ENCODE measurements around the gene PECR.

DNA sequence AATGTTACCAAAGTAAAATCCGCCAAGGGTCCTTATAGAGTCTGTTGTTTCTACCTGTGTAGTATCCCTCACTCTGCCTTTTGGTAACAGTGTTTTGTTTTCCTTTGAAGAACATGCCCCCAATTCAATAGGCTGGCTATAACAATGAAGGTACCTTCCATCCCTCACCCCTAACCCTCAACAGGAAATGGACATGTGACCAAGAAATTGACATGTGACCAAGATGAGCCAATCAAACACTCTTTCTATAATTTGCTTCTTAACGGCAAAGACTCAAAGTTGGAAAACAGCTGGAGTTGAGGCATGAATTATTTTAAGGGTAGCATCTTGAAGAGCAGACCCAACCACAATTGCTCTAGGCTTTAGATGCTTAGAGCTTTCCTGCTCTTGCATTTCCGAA is 62.9 kb downstream of the PECR start:
- TF ChIP-seq, protein P1, sequence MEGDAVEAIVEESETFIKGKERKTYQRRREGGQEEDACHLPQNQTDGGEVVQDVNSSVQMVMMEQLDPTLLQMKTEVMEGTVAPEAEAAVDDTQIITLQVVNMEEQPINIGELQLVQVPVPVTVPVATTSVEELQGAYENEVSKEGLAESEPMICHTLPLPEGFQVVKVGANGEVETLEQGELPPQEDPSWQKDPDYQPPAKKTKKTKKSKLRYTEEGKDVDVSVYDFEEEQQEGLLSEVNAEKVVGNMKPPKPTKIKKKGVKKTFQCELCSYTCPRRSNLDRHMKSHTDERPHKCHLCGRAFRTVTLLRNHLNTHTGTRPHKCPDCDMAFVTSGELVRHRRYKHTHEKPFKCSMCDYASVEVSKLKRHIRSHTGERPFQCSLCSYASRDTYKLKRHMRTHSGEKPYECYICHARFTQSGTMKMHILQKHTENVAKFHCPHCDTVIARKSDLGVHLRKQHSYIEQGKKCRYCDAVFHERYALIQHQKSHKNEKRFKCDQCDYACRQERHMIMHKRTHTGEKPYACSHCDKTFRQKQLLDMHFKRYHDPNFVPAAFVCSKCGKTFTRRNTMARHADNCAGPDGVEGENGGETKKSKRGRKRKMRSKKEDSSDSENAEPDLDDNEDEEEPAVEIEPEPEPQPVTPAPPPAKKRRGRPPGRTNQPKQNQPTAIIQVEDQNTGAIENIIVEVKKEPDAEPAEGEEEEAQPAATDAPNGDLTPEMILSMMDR (IDR thresholded peaks at IDR 0.05) = no peak
- TF ChIP-seq POLR2A (IDR thresholded peaks at IDR 0.05) = no peak
- no peak for TF ChIP-seq EP300 (IDR thresholded peaks at IDR 0.05)
- no peak for TF ChIP-seq POLR2AphosphoS5 (IDR thresholded peaks at IDR 0.05)

Data from suprapubic skin (tissue), 4 donors.